ENCODE results near the gene TRERF1.

DNA sequence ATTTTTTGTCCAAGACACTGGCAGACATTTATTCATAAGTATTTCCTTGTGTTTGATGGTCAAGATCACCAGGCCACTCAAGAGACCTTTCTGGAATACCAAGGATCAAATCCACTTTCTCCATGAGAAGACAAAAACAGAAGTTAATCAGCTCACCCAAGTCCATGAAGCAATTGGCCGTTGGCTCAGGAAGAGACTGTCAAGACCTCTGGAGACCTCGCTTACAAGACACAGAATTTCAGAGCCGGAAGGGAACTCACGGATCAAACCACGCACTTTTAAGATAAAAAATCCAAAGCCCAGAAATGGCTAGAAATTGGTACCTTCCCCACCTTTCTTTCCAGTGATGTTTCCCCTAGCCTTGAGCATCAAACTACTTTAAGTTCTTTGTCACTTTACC lies 3.3 kb downstream of the TRERF1 start:
- TF ChIP-seq ZFP30 (CRISPR knock-in tag; IDR thresholded peaks at IDR 0.05) (no peak), ARNTL (CRISPR knock-in tag; IDR thresholded peaks at IDR 0.05; ENCODE audit: borderline replicate concordance, low read depth) (no peak), ZNF70 (CRISPR knock-in tag; IDR thresholded peaks at IDR 0.05) (no peak), GLIS3 (CRISPR knock-in tag; IDR thresholded peaks at IDR 0.05) (no peak), TOX (CRISPR knock-in tag; IDR thresholded peaks at IDR 0.05; ENCODE audit: borderline replicate concordance) (no peak), ESRRG (CRISPR knock-in tag; IDR thresholded peaks at IDR 0.05) (no peak), ZNF8 (CRISPR knock-in tag; IDR thresholded peaks at IDR 0.05) (no peak), SNAI2 (CRISPR knock-in tag; IDR thresholded peaks at IDR 0.05) (no peak), ZC3H10 (CRISPR knock-in tag; IDR thresholded peaks at IDR 0.05) (no peak), ZFP3 (CRISPR knock-in tag; IDR thresholded peaks at IDR 0.05) (no peak), OSR1 (CRISPR knock-in tag; IDR thresholded peaks at IDR 0.05) (no peak)
- TF ChIP-seq, protein P1, sequence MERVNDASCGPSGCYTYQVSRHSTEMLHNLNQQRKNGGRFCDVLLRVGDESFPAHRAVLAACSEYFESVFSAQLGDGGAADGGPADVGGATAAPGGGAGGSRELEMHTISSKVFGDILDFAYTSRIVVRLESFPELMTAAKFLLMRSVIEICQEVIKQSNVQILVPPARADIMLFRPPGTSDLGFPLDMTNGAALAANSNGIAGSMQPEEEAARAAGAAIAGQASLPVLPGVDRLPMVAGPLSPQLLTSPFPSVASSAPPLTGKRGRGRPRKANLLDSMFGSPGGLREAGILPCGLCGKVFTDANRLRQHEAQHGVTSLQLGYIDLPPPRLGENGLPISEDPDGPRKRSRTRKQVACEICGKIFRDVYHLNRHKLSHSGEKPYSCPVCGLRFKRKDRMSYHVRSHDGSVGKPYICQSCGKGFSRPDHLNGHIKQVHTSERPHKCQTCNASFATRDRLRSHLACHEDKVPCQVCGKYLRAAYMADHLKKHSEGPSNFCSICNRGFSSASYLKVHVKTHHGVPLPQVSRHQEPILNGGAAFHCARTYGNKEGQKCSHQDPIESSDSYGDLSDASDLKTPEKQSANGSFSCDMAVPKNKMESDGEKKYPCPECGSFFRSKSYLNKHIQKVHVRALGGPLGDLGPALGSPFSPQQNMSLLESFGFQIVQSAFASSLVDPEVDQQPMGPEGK (CRISPR knock-in tag; IDR thresholded peaks at IDR 0.05; ENCODE audit: borderline replicate concordance): no peak
- TF ChIP-seq, protein P2, sequence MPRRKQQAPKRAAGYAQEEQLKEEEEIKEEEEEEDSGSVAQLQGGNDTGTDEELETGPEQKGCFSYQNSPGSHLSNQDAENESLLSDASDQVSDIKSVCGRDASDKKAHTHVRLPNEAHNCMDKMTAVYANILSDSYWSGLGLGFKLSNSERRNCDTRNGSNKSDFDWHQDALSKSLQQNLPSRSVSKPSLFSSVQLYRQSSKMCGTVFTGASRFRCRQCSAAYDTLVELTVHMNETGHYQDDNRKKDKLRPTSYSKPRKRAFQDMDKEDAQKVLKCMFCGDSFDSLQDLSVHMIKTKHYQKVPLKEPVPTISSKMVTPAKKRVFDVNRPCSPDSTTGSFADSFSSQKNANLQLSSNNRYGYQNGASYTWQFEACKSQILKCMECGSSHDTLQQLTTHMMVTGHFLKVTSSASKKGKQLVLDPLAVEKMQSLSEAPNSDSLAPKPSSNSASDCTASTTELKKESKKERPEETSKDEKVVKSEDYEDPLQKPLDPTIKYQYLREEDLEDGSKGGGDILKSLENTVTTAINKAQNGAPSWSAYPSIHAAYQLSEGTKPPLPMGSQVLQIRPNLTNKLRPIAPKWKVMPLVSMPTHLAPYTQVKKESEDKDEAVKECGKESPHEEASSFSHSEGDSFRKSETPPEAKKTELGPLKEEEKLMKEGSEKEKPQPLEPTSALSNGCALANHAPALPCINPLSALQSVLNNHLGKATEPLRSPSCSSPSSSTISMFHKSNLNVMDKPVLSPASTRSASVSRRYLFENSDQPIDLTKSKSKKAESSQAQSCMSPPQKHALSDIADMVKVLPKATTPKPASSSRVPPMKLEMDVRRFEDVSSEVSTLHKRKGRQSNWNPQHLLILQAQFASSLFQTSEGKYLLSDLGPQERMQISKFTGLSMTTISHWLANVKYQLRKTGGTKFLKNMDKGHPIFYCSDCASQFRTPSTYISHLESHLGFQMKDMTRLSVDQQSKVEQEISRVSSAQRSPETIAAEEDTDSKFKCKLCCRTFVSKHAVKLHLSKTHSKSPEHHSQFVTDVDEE (CRISPR knock-in tag; IDR thresholded peaks at IDR 0.05): no peak
- TF ChIP-seq, protein P3, sequence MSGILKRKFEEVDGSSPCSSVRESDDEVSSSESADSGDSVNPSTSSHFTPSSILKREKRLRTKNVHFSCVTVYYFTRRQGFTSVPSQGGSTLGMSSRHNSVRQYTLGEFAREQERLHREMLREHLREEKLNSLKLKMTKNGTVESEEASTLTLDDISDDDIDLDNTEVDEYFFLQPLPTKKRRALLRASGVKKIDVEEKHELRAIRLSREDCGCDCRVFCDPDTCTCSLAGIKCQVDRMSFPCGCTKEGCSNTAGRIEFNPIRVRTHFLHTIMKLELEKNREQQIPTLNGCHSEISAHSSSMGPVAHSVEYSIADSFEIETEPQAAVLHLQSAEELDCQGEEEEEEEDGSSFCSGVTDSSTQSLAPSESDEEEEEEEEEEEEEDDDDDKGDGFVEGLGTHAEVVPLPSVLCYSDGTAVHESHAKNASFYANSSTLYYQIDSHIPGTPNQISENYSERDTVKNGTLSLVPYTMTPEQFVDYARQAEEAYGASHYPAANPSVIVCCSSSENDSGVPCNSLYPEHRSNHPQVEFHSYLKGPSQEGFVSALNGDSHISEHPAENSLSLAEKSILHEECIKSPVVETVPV (CRISPR knock-in tag; IDR thresholded peaks at IDR 0.05): no peak
